Measurements from ENCODE around the gene FAAP20. TPM values are rescaled to one million over a fixed set of nuclear protein-coding genes. Genes with fewer than 3 reads are reported as not detected.

The FAAP20 gene
- total and polyA plus RNA-seq, 2 experiments from 2014 or later: 79.1 to 167 TPM

DNA sequence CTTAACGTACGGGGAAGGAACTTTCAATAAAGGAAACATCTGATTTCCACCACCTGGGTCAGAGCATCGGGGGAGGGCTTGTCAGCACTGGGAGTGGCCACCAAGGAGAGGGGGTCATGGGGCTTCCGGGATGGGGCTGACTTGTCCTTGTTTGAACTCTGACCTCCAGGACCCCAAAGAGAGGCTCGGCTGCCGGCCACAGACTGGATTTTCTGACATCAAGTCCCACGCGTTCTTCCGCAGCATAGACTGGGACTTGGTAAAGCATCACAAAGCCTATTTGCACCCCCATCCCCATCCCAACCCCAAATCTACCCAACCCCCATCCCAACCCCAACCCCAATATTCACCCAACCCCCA lies 19.5 kb downstream of the FAAP20 start:
- peaks cover 6% of the 10 kb centered on the region; the same call in 1 of the 2 replicates for H3F3A ChIP-seq (replicated peaks; ENCODE audit: low read depth)
- no peaks in the 10 kb centered on the region for H3K79me2 ChIP-seq (replicated peaks; ENCODE audit: insufficient read depth)
- no peaks in the 10 kb centered on the region for H3K27me3 ChIP-seq (ENCODE audit: insufficient read depth)
- H3K36me3 ChIP-seq (ENCODE audit: insufficient read depth): no peaks in the 10 kb centered on the region
- H3K4me1 Mint-ChIP-seq: peaks cover 4% of the 10 kb centered on the region
- H2AFZ ChIP-seq: no peak overlapping the region
- peaks cover 12% of the 10 kb centered on the region for H3K27me3 Mint-ChIP-seq (ENCODE audit: insufficient read depth, low read depth, poor library complexity)
- TF ChIP-seq EZH2 (IDR thresholded peaks at IDR 0.05; ENCODE audit: low read depth, unreplicated experiment): no peak
- TF ChIP-seq, protein P1, sequence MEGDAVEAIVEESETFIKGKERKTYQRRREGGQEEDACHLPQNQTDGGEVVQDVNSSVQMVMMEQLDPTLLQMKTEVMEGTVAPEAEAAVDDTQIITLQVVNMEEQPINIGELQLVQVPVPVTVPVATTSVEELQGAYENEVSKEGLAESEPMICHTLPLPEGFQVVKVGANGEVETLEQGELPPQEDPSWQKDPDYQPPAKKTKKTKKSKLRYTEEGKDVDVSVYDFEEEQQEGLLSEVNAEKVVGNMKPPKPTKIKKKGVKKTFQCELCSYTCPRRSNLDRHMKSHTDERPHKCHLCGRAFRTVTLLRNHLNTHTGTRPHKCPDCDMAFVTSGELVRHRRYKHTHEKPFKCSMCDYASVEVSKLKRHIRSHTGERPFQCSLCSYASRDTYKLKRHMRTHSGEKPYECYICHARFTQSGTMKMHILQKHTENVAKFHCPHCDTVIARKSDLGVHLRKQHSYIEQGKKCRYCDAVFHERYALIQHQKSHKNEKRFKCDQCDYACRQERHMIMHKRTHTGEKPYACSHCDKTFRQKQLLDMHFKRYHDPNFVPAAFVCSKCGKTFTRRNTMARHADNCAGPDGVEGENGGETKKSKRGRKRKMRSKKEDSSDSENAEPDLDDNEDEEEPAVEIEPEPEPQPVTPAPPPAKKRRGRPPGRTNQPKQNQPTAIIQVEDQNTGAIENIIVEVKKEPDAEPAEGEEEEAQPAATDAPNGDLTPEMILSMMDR (conservative IDR thresholded peaks at IDR 0.05; ENCODE audit: low read depth in 2 of 2): no peak
- no peak for TF ChIP-seq CREB1 (CRISPR knock-in tag; IDR thresholded peaks at IDR 0.05; ENCODE audit: low read depth)
- TF ChIP-seq STAT1 (IDR thresholded peaks at IDR 0.05; ENCODE audit: unreplicated experiment): no peak
- no peak overlapping the region for H3K27ac Mint-ChIP-seq
- H3K36me3 Mint-ChIP-seq (ENCODE audit: low read depth): peaks cover 26% of the 10 kb centered on the region
- no peak overlapping the region for H3K4me3 Mint-ChIP-seq
- no peak overlapping the region for H3K4me3 ChIP-seq
- H3K4me2 ChIP-seq: no peak overlapping the region
- H3K27ac ChIP-seq (ENCODE audit: low read depth): peak overlapping the region; percentile 50; the same call in 1 of the 2 replicates
- ATAC-seq (no peak), DNase-seq (ENCODE audit: low spot score) (no peak)
- no peaks in the 10 kb centered on the region for H3K4me1 ChIP-seq (ENCODE audit: insufficient read depth)
- no peaks in the 10 kb centered on the region; the same call in 1 of the 2 replicates for H4K20me1 ChIP-seq (replicated peaks; ENCODE audit: insufficient read depth)
- no peaks in the 10 kb centered on the region for H3K9me2 ChIP-seq (ENCODE audit: insufficient read depth)
- H3K9me3 Mint-ChIP-seq: no peaks in the 10 kb centered on the region

DNA sequence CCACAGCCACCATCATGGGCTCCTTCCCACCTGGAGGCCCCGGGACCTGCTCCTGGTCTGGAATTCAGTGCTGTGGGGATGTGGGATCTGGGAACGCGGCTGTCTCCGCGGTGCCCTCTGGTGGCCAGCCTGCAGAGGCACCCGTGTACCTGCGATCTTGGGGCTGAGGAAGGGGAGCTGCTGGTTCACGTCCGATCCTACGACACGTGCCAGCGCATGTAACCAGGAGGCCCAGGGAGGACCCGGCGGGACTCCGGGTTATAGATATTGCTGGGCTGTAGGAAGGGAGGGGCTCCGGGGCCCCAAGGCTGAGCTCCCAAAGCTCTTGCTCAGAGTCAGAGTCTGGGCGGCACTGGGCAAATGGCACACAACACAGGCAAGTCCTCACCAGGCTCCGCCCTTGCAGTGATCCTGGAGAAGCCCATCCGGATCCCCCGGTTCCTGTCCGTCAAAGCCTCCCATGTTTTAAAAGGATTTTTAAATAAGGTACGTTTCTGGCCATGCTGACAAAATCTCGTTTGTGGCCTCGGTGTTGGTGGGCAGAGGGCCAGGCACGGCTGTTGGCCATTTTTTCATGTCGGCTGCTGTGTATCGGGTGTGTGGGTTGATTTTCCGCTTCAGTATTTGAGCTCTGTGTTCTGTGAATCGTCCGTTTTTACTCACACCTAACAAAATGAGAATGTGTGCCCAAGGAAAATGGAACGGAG lies 20.1 kb downstream of the FAAP20 start:
- Histone ChIP-seq H2AFZ (no peak overlapping the region), H3K79me2 (replicated peaks; ENCODE audit: insufficient read depth) (no peaks in the 10 kb centered on the region), H3K27ac (ENCODE audit: low read depth) (peak overlapping the region; percentile 50; the same call in 1 of the 2 replicates), H3K4me2 (no peak overlapping the region), H3F3A (replicated peaks; ENCODE audit: low read depth) (peaks cover 6% of the 10 kb centered on the region; the same call in 1 of the 2 replicates), H3K9me2 (ENCODE audit: insufficient read depth) (no peaks in the 10 kb centered on the region), H3K4me3 (no peak overlapping the region), H3K4me1 (ENCODE audit: insufficient read depth) (no peaks in the 10 kb centered on the region), H4K20me1 (replicated peaks; ENCODE audit: insufficient read depth) (no peaks in the 10 kb centered on the region; the same call in 1 of the 2 replicates), H3K27me3 (ENCODE audit: insufficient read depth) (no peaks in the 10 kb centered on the region), H3K36me3 (ENCODE audit: insufficient read depth) (no peaks in the 10 kb centered on the region)
- peaks cover 22% of the 10 kb centered on the region for H3K36me3 Mint-ChIP-seq (ENCODE audit: low read depth)
- H3K4me1 Mint-ChIP-seq: peaks cover 4% of the 10 kb centered on the region
- no peaks in the 10 kb centered on the region for H3K9me3 Mint-ChIP-seq
- H3K4me3 Mint-ChIP-seq: no peak overlapping the region
- peaks cover 9% of the 10 kb centered on the region for H3K27me3 Mint-ChIP-seq (ENCODE audit: insufficient read depth, low read depth, poor library complexity)
- DNase-seq (ENCODE audit: low spot score): peak; percentile 91
- TF ChIP-seq ZNF331 (CRISPR knock-in tag; IDR thresholded peaks at IDR 0.05; ENCODE audit: low read depth) (no peak), CREB1 (CRISPR knock-in tag; IDR thresholded peaks at IDR 0.05; ENCODE audit: low read depth) (peak; percentile 48)
- TF ChIP-seq, protein P1 (conservative IDR thresholded peaks at IDR 0.05; ENCODE audit: low read depth in 2 of 2): peak; percentile 80 to 94
- ATAC-seq: peak; percentile 96
- H3K27ac Mint-ChIP-seq: peak overlapping the region; percentile 75; the same call in 1 of the 2 replicates
